SK-N-SH (cell line): ENCODE measurements around the gene FAM83D. TPM values are rescaled to one million over a fixed set of nuclear protein-coding genes. Genes with fewer than 3 reads are reported as not detected.

ENCODE experiments used
- CTCF ChIA-PET: fragments of 300-600, 350-600 bp; formaldehyde crosslinking; extraction: SDS; loops from one replicate; lab custom pipeline; 2021; lab: Yijun Ruan, JAX
- POLR2A ChIA-PET: fragments of 350-600 bp; sonication (Branson Sonifier 250); formaldehyde crosslinking; extraction: SDS; loops from one replicate; lab custom pipeline; 2020; ENCODE audit warnings: antibody characterized with exemption, inconsistent platforms; lab: Yijun Ruan, JAX
- DNase-seq: peaks from one replicate; pipeline ENCODE4 v3.0.0; 2012
- H2AFZ ChIP-seq: fragments of 200-600 bp; sonication (generic); 2 replicates; pipeline ENCODE4 v1.8.1; 2016; ENCODE audit warnings: antibody characterized with exemption, mild to moderate bottlenecking, low read depth
- H3F3A ChIP-seq: fragments of 200-600 bp; sonication (generic); replicated peaks from 2 replicates; pipeline ENCODE3; 2016; ENCODE audit warnings: antibody characterized with exemption, mild to moderate bottlenecking; ENCODE audit not compliant: insufficient read depth
- H3K27ac ChIP-seq, 2 experiments: fragments of 200-500 bp in 1 of 2; fragments of 200-600 bp in 1 of 2; sonication (Bioruptor generic) in 1 of 2; sonication (generic), shearing (Covaris generic) in 1 of 2; 2 replicates each; pipeline versions ENCODE4 v1.5.1 to v1.6.1; 2014 to 2016; ENCODE audit warnings: low read depth in 2 of 2, inconsistent platforms in 1 of 2, low read length in 1 of 2, mild to moderate bottlenecking in 1 of 2, mixed read lengths in 1 of 2
- H3K27me3 ChIP-seq: fragments of 200-600 bp; sonication (generic), shearing (Covaris generic); 2 replicates; pipeline ENCODE4 v1.6.1; 2016; ENCODE audit warnings: mixed run types; ENCODE audit not compliant: insufficient read depth
- H3K36me3 ChIP-seq, 2 experiments: fragments of 200-500 bp in 1 of 2; fragments of 200-600 bp in 1 of 2; sonication (Bioruptor generic) in 1 of 2; sonication (generic) in 1 of 2; replicated peaks in 1 of 2; 2 replicates each; pipeline versions ENCODE3 to v1.5.1; 2014 to 2016; ENCODE audit warnings: low read length in 1 of 2, mild to moderate bottlenecking in 1 of 2; ENCODE audit not compliant: insufficient read depth in 2 of 2, control insufficient read depth in 1 of 2
- H3K4me1 ChIP-seq, 2 experiments: fragments of 200-500 bp in 1 of 2; fragments of 200-600 bp in 1 of 2; sonication (Bioruptor generic) in 1 of 2; sonication (generic), shearing (Covaris generic) in 1 of 2; 2 replicates each; pipeline versions ENCODE4 v1.5.1 to v1.6.1; 2014 to 2016; ENCODE audit warnings: low read depth in 1 of 2, low read length in 1 of 2, mixed run types in 1 of 2; ENCODE audit not compliant: insufficient read depth in 2 of 2, control insufficient read depth in 1 of 2
- H3K4me2 ChIP-seq: fragments of 200-600 bp; sonication (generic), shearing (Covaris generic); 2 replicates; pipeline ENCODE4 v1.6.1; 2017; ENCODE audit warnings: mixed run types
- H3K4me3 ChIP-seq, 2 experiments: fragments of 200-500 bp in 1 of 2; fragments of 200-600 bp in 1 of 2; sonication (Bioruptor generic) in 1 of 2; sonication (generic), shearing (Covaris generic) in 1 of 2; 2 replicates each; pipeline versions ENCODE4 v1.5.1 to v1.8.1; 2014 to 2016; ENCODE audit warnings: low read depth in 2 of 2, inconsistent platforms in 1 of 2, low read length in 1 of 2, mild to moderate bottlenecking in 1 of 2, mixed read lengths in 1 of 2, moderate library complexity in 1 of 2
- H3K79me2 ChIP-seq: fragments of 200-600 bp; sonication (generic); 2 replicates; pipeline ENCODE4 v1.8.1; 2017; ENCODE audit warnings: mild to moderate bottlenecking; ENCODE audit not compliant: insufficient read depth
- H3K9ac ChIP-seq: fragments of 200-600 bp; sonication (generic); 2 replicates; pipeline ENCODE4 v1.6.1; 2017; ENCODE audit warnings: mixed run types
- H3K9me2 ChIP-seq: fragments of 200-600 bp; sonication (generic); 2 replicates; pipeline ENCODE4 v1.6.1; 2017; ENCODE audit warnings: mixed run types
- H3K9me3 ChIP-seq: fragments of 200-600 bp; sonication (generic); 2 replicates; pipeline ENCODE4 v1.6.1; 2017; ENCODE audit warnings: mixed run types, mild to moderate bottlenecking, moderate library complexity
- H4K20me1 ChIP-seq: fragments of 200-600 bp; sonication (generic); 2 replicates; pipeline ENCODE4 v1.6.1; 2017; ENCODE audit warnings: mild to moderate bottlenecking, mixed run types; ENCODE audit not compliant: insufficient read depth
- EZH2phosphoT487 ChIP-seq: fragments of 200-600 bp; sonication (generic); IDR thresholded peaks from 2 replicates; pipeline ENCODE4 v1.6.1; 2017; ENCODE audit warnings: low read depth, mixed run types, mild to moderate bottlenecking, antibody characterized with exemption, moderate library complexity, borderline replicate concordance
- FOXM1 ChIP-seq: IDR thresholded peaks from 2 replicates; pipeline ENCODE4 v1.4.0; 2012; ENCODE audit warnings: low read depth, mild to moderate bottlenecking
- JUND ChIP-seq: IDR thresholded peaks from 2 replicates; pipeline ENCODE4 v1.4.0; 2012
- MEF2A ChIP-seq: IDR thresholded peaks from 2 replicates; pipeline ENCODE4 v1.4.0; 2012; ENCODE audit warnings: low read depth, borderline replicate concordance
- NRF1 ChIP-seq: IDR thresholded peaks from 2 replicates; pipeline ENCODE4 v1.6.1; 2012; ENCODE audit warnings: low read depth, mild to moderate bottlenecking, low read length
- RAD21 ChIP-seq: IDR thresholded peaks from 2 replicates; pipeline ENCODE4 v1.6.1; 2012; ENCODE audit warnings: mild to moderate bottlenecking, low read length
- RCOR1 ChIP-seq: fragments of 150-350 bp; IDR thresholded peaks from 2 replicates; pipeline ENCODE4 v1.6.1; 2017; ENCODE audit warnings: antibody characterized with exemption, low read length
- RFX5 ChIP-seq: IDR thresholded peaks from 2 replicates; pipeline ENCODE4 v1.6.1; 2012; ENCODE audit warnings: mild to moderate bottlenecking, improper control_type of control experiment, low read length
- RXRA ChIP-seq: IDR thresholded peaks from 2 replicates; pipeline ENCODE4 v1.4.0; 2012; ENCODE audit warnings: low read depth, mild to moderate bottlenecking, borderline replicate concordance
- SIN3A ChIP-seq: IDR thresholded peaks from 2 replicates; pipeline ENCODE4 v1.6.1; 2012; ENCODE audit warnings: low read depth, mild to moderate bottlenecking, low read length, moderate library complexity, borderline replicate concordance
- TCF12 ChIP-seq: IDR thresholded peaks from 2 replicates; pipeline ENCODE4 v1.4.0; 2012
- TEAD4 ChIP-seq: IDR thresholded peaks from 2 replicates; pipeline ENCODE4 v1.4.0; 2012; ENCODE audit warnings: mild to moderate bottlenecking, borderline replicate concordance; ENCODE audit not compliant: insufficient read depth
- YY1 ChIP-seq: IDR thresholded peaks from 2 replicates; pipeline ENCODE4 v1.4.0; 2012; ENCODE audit warnings: low read depth, mild to moderate bottlenecking
- WGBS: methylation state at CpG from one replicate; pipeline ENCODE4 v1.1.6; 2017; ENCODE audit warnings: low lambda C conversion rate; 5-methylcytosine and 5-hydroxymethylcytosine counted together
- polyA plus RNA-seq, 3 experiments: library from polyadenylated mRNA; depleted of rRNA; stranded (reverse); fragments of >200 nt; gene quantifications; 2 replicates each; pipeline ENCODE4 v1.2.3, GENCODE V29; 2012
- TF ChIP-seq, protein P1 (sequence below): IDR thresholded peaks from 2 replicates; pipeline ENCODE4 v1.4.0; 2012; ENCODE audit warnings: low read depth, borderline replicate concordance
- TF ChIP-seq, protein P2 (sequence below): fragments of 150-350 bp; IDR thresholded peaks from 2 replicates; pipeline ENCODE4 v1.6.1; 2016; ENCODE audit warnings: mild to moderate bottlenecking, low read depth, low read length
- TF ChIP-seq, protein P3 (sequence below): IDR thresholded peaks from 2 replicates; pipeline ENCODE4 v1.6.1; 2012; ENCODE audit warnings: mild to moderate bottlenecking, low read depth, low read length, moderate library complexity
- TF ChIP-seq, protein P4 (sequence below): IDR thresholded peaks from 2 replicates; pipeline ENCODE4 v1.4.0; 2012; ENCODE audit warnings: low read depth, borderline replicate concordance

The FAM83D gene
- polyA plus RNA-seq, 1 of the 3 experiments (the other 2 are of a cell fraction) = 21.5 TPM

DNA sequence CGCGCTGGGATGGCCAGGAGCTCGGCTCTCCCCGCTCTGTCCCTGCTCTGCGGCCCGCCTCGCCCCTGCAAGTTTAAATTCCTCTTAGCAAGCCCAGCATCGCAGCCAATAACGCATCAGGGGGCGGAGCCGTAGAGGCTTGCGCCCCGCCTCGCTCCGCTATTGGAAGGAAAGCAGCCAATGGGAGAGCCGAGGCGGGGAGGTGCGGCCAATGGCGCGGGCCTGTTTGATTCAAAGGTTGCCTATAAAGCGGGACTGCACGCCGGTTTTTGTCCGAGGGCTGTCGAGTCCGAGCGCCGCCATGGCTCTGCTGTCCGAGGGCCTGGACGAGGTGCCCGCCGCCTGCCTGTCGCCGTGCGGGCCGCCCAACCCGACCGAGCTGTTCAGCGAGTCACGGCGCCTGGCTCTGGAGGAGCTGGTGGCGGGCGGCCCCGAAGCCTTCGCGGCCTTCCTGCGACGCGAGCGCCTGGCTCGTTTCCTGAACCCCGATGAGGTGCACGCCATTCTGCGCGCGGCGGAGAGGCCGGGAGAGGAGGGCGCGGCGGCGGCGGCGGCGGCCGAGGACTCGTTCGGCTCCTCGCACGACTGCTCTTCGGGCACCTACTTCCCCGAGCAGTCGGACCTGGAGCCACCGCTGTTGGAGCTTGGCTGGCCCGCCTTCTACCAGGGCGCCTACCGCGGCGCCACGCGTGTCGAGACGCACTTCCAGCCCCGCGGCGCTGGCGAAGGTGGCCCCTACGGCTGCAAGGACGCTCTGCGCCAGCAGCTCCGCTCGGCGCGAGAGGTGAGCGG, at the start of gene FAM83D (continued):
- TF ChIP-seq YY1 (peak; percentile 63; the same call in 1 of the 2 replicates), TCF12 (0 out of 2 replicates have a peak, but pooled peaks have one; percentile 27), NRF1 (no peak), TEAD4 (0 out of 2 replicates have a peak, but pooled peaks have one; percentile 37), JUND (no peak)
- TF ChIP-seq, protein P1, sequence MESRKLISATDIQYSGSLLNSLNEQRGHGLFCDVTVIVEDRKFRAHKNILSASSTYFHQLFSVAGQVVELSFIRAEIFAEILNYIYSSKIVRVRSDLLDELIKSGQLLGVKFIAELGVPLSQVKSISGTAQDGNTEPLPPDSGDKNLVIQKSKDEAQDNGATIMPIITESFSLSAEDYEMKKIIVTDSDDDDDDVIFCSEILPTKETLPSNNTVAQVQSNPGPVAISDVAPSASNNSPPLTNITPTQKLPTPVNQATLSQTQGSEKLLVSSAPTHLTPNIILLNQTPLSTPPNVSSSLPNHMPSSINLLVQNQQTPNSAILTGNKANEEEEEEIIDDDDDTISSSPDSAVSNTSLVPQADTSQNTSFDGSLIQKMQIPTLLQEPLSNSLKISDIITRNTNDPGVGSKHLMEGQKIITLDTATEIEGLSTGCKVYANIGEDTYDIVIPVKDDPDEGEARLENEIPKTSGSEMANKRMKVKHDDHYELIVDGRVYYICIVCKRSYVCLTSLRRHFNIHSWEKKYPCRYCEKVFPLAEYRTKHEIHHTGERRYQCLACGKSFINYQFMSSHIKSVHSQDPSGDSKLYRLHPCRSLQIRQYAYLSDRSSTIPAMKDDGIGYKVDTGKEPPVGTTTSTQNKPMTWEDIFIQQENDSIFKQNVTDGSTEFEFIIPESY = no peak
- TF ChIP-seq, protein P2, sequence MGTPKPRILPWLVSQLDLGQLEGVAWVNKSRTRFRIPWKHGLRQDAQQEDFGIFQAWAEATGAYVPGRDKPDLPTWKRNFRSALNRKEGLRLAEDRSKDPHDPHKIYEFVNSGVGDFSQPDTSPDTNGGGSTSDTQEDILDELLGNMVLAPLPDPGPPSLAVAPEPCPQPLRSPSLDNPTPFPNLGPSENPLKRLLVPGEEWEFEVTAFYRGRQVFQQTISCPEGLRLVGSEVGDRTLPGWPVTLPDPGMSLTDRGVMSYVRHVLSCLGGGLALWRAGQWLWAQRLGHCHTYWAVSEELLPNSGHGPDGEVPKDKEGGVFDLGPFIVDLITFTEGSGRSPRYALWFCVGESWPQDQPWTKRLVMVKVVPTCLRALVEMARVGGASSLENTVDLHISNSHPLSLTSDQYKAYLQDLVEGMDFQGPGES = peak; percentile 61
- TF ChIP-seq, protein P3, sequence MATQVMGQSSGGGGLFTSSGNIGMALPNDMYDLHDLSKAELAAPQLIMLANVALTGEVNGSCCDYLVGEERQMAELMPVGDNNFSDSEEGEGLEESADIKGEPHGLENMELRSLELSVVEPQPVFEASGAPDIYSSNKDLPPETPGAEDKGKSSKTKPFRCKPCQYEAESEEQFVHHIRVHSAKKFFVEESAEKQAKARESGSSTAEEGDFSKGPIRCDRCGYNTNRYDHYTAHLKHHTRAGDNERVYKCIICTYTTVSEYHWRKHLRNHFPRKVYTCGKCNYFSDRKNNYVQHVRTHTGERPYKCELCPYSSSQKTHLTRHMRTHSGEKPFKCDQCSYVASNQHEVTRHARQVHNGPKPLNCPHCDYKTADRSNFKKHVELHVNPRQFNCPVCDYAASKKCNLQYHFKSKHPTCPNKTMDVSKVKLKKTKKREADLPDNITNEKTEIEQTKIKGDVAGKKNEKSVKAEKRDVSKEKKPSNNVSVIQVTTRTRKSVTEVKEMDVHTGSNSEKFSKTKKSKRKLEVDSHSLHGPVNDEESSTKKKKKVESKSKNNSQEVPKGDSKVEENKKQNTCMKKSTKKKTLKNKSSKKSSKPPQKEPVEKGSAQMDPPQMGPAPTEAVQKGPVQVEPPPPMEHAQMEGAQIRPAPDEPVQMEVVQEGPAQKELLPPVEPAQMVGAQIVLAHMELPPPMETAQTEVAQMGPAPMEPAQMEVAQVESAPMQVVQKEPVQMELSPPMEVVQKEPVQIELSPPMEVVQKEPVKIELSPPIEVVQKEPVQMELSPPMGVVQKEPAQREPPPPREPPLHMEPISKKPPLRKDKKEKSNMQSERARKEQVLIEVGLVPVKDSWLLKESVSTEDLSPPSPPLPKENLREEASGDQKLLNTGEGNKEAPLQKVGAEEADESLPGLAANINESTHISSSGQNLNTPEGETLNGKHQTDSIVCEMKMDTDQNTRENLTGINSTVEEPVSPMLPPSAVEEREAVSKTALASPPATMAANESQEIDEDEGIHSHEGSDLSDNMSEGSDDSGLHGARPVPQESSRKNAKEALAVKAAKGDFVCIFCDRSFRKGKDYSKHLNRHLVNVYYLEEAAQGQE = no peak

DNA sequence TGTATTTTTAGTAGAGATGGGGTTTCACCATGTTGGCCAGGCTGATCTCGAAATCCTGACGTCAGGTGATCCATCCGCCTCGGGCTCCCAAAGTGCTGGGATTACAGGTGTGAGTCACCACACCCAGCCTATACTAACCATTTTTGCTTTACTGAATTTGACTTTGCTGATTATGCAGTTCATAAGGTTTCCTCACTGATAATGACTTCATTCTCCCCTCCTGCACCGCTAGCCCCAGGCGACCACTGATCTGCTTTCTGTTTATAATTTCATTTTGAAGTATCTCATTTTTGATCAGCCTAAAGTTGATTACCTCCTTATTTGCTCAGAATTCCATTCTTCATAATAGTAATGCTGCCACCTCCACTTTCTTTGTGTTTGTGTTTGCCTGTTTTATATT, 48.7 kb upstream of the FAM83D start:
- H3K4me1 ChIP-seq = peaks cover 0 to 85% of the 10 kb centered on the region in 2 experiments; a peak in 2 of 4 replicates
- no peaks in the 10 kb centered on the region for H4K20me1 ChIP-seq
- DNase-seq = no peak
- ChIA-PET CTCF (interaction anchor here (1.5 to 2.0 kb wide), 2 partner anchors 16 to 49 kb away, joined by 7 read pairs; partner anchors contain the start of gene FAM83D), POLR2A (interaction anchor here (1.7 to 3.4 kb wide), 2 partner anchors 10 to 71 kb away, joined by 13 to 34 read pairs; partner anchors contain the start of gene PPP1R16B)
- no peaks in the 10 kb centered on the region for H3K9me2 ChIP-seq
- H3K36me3 ChIP-seq = no peaks in the 10 kb centered on the region
- H3K4me3 ChIP-seq = no peak overlapping the region
- no peak overlapping the region for H2AFZ ChIP-seq
- peaks cover 16% of the 10 kb centered on the region; the same call in 1 of the 2 replicates for H3K27me3 ChIP-seq
- no peaks in the 10 kb centered on the region for H3K79me2 ChIP-seq
- H3F3A ChIP-seq = no peaks in the 10 kb centered on the region
- no peak overlapping the region for H3K9ac ChIP-seq
- peak overlapping the region in 1 of 2 experiments; percentile 100; a peak in 2 of 4 replicates for H3K27ac ChIP-seq
- H3K9me3 ChIP-seq = no peaks in the 10 kb centered on the region
- 14% methylated on average over 6 of the region's 6 CpGs for WGBS
- no peak overlapping the region for H3K4me2 ChIP-seq
- TF ChIP-seq FOXM1 (no peak), NRF1 (no peak), RFX5 (no peak), YY1 (no peak), EZH2phosphoT487 (no peak), RCOR1 (peak; percentile 81), RXRA (no peak), RAD21 (no peak), MEF2A (no peak), SIN3A (no peak), JUND (no peak), TCF12 (peak; percentile 9; the same call in 1 of the 2 replicates)
- TF ChIP-seq, protein P1 = no peak
- TF ChIP-seq, protein P4, sequence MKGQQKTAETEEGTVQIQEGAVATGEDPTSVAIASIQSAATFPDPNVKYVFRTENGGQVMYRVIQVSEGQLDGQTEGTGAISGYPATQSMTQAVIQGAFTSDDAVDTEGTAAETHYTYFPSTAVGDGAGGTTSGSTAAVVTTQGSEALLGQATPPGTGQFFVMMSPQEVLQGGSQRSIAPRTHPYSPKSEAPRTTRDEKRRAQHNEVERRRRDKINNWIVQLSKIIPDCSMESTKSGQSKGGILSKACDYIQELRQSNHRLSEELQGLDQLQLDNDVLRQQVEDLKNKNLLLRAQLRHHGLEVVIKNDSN = no peak
